ENCODE measurements around the gene PTCH1.

Gene PTCH1

GRCh38 chr9:95449016-95449415 is 67.8 kb downstream of the PTCH1 start:
- peak overlapping the region; percentile 53 for H3K9ac ChIP-seq (ENCODE audit: low read length)
- H3K36me3 ChIP-seq (ENCODE audit: control insufficient read depth, insufficient read depth, low read length), result peaks cover 83% of the 10 kb centered on the region
- H3K27me3 ChIP-seq (ENCODE audit: control insufficient read depth, insufficient read depth, low read length), result no peaks in the 10 kb centered on the region
- no peak overlapping the region for H3K4me3 ChIP-seq (ENCODE audit: low read depth, low read length)
- H3K9me3 ChIP-seq (ENCODE audit: control insufficient read depth, insufficient read depth, low read depth, low read length), result no peaks in the 10 kb centered on the region
- H3K27ac ChIP-seq (ENCODE audit: low read depth, low read length), result peak overlapping the region; percentile 50; the same call in 1 of the 2 replicates
- H3K4me1 ChIP-seq (ENCODE audit: control insufficient read depth, insufficient read depth, low read length), result peaks cover 51% of the 10 kb centered on the region

GRCh38 chr9:95447660-95448420 is 68.9 kb downstream of the PTCH1 start:
- peaks cover 51% of the 10 kb centered on the region for H3K4me1 ChIP-seq (ENCODE audit: control insufficient read depth, insufficient read depth, low read length)
- H3K9me3 ChIP-seq (ENCODE audit: control insufficient read depth, insufficient read depth, low read depth, low read length), result no peaks in the 10 kb centered on the region
- H3K27me3 ChIP-seq (ENCODE audit: control insufficient read depth, insufficient read depth, low read length), result no peaks in the 10 kb centered on the region
- H3K9ac ChIP-seq (ENCODE audit: low read length), result peak overlapping the region; percentile 64
- H3K4me3 ChIP-seq (ENCODE audit: low read depth, low read length), result no peak overlapping the region
- H3K27ac ChIP-seq (ENCODE audit: low read depth, low read length), result peak overlapping the region; percentile 63; the same call in 1 of the 2 replicates
- peaks cover 75% of the 10 kb centered on the region for H3K36me3 ChIP-seq (ENCODE audit: control insufficient read depth, insufficient read depth, low read length)

- no peaks in the 10 kb centered on the region for H3K9me3 ChIP-seq (ENCODE audit: control insufficient read depth, insufficient read depth, low read depth, low read length)
- no peak overlapping the region for H3K4me3 ChIP-seq (ENCODE audit: low read depth, low read length)
- peaks cover 71% of the 10 kb centered on the region for H3K36me3 ChIP-seq (ENCODE audit: control insufficient read depth, insufficient read depth, low read length)
- peak overlapping the region; percentile 63; the same call in 1 of the 2 replicates for H3K27ac ChIP-seq (ENCODE audit: low read depth, low read length)
- peaks cover 48% of the 10 kb centered on the region for H3K4me1 ChIP-seq (ENCODE audit: control insufficient read depth, insufficient read depth, low read length)
- H3K27me3 ChIP-seq (ENCODE audit: control insufficient read depth, insufficient read depth, low read length), result no peaks in the 10 kb centered on the region
- H3K9ac ChIP-seq (ENCODE audit: low read length), result no peak overlapping the region
Observed at GRCh38 chr9:95446984-95447383, 69.8 kb downstream of the PTCH1 start.

- no peaks in the 10 kb centered on the region for H3K27me3 ChIP-seq (ENCODE audit: control insufficient read depth, insufficient read depth, low read length)
- H3K4me1 ChIP-seq (ENCODE audit: control insufficient read depth, insufficient read depth, low read length), result peaks cover 41% of the 10 kb centered on the region
Observed at GRCh38 chr9:95446259-95446658, 70.5 kb downstream of the PTCH1 start.

DNA sequence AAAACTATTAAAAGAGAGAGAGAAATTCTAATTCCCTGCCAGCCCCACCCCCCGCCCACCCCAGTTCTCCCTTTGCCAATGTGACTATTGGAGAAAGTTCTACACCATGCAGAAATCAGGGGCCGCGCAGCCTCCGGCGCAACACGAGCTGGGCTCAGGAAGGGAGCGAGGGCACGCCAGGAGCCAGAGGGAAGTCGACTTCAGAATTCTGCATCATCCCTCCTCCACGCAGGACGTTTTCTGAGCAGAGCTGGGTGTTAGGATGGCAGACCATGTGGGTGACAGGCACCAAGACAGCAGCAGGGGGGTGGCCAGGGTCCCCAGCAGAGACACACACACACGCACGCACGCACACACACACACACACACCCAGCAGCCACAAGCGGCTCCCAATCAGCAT is 72.6 kb downstream of the PTCH1 start:
- Histone ChIP-seq H3K36me3 (ENCODE audit: control insufficient read depth, insufficient read depth, low read length) (peaks cover 47% of the 10 kb centered on the region), H3K27me3 (ENCODE audit: control insufficient read depth, insufficient read depth, low read length) (no peaks in the 10 kb centered on the region), H3K27ac (ENCODE audit: low read depth, low read length) (no peak overlapping the region), H3K9me3 (ENCODE audit: control insufficient read depth, insufficient read depth, low read depth, low read length) (no peaks in the 10 kb centered on the region), H3K4me3 (ENCODE audit: low read depth, low read length) (no peak overlapping the region), H3K9ac (ENCODE audit: low read length) (no peak overlapping the region), H3K4me1 (ENCODE audit: control insufficient read depth, insufficient read depth, low read length) (peaks cover 24% of the 10 kb centered on the region)

More at GRCh38 chr9:95446259-95446658, 70.5 kb downstream of the PTCH1 start:
- Histone ChIP-seq H3K4me3 (ENCODE audit: low read depth, low read length) (no peak overlapping the region), H3K27ac (ENCODE audit: low read depth, low read length) (no peak overlapping the region), H3K9me3 (ENCODE audit: control insufficient read depth, insufficient read depth, low read depth, low read length) (no peaks in the 10 kb centered on the region), H3K9ac (ENCODE audit: low read length) (no peak overlapping the region), H3K36me3 (ENCODE audit: control insufficient read depth, insufficient read depth, low read length) (peaks cover 64% of the 10 kb centered on the region)

- Histone ChIP-seq H3K9ac (ENCODE audit: low read length) (no peak overlapping the region), H3K4me3 (ENCODE audit: low read depth, low read length) (no peak overlapping the region), H3K4me1 (ENCODE audit: control insufficient read depth, insufficient read depth, low read length) (peaks cover 15% of the 10 kb centered on the region), H3K9me3 (ENCODE audit: control insufficient read depth, insufficient read depth, low read depth, low read length) (no peaks in the 10 kb centered on the region), H3K36me3 (ENCODE audit: control insufficient read depth, insufficient read depth, low read length) (peaks cover 42% of the 10 kb centered on the region), H3K27me3 (ENCODE audit: control insufficient read depth, insufficient read depth, low read length) (no peaks in the 10 kb centered on the region), H3K27ac (ENCODE audit: low read depth, low read length) (no peak overlapping the region)
Observed at GRCh38 chr9:95443301-95443700, 73.5 kb downstream of the PTCH1 start.

DNA sequence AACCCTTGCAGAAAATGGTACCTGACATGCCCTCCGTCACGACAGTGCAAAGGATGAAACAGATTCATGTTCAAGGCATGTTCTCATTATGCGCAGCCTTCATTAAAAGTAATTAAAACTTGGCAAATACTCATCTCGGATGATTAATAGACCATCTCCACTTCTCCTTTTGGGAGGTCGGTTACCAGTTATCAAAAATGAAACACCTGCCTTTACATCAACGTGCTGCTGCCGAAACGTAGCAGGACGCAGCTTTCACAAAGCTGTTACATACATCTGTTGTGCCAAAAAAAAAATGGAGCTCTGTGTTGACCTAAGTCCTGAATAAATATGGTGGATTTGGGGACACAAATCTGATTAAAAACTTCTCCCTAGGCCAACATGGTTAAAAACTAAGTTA is 75.7 kb downstream of the PTCH1 start:
- Histone ChIP-seq H3K9ac (ENCODE audit: low read length) (no peak overlapping the region), H3K27ac (ENCODE audit: low read depth, low read length) (no peak overlapping the region), H3K9me3 (ENCODE audit: control insufficient read depth, insufficient read depth, low read depth, low read length) (no peaks in the 10 kb centered on the region), H3K4me3 (ENCODE audit: low read depth, low read length) (no peak overlapping the region), H3K36me3 (ENCODE audit: control insufficient read depth, insufficient read depth, low read length) (peaks cover 26% of the 10 kb centered on the region), H3K27me3 (ENCODE audit: control insufficient read depth, insufficient read depth, low read length) (no peaks in the 10 kb centered on the region), H3K4me1 (ENCODE audit: control insufficient read depth, insufficient read depth, low read length) (peaks cover 4% of the 10 kb centered on the region)

GRCh38 chr9:95440447-95440846 is 76.3 kb downstream of the PTCH1 start:
- H3K9me3 ChIP-seq (ENCODE audit: control insufficient read depth, insufficient read depth, low read depth, low read length), result no peaks in the 10 kb centered on the region
- H3K4me3 ChIP-seq (ENCODE audit: low read depth, low read length), result no peak overlapping the region
- H3K36me3 ChIP-seq (ENCODE audit: control insufficient read depth, insufficient read depth, low read length), result peaks cover 20% of the 10 kb centered on the region
- H3K27ac ChIP-seq (ENCODE audit: low read depth, low read length), result no peak overlapping the region
- no peak overlapping the region for H3K9ac ChIP-seq (ENCODE audit: low read length)
- H3K4me1 ChIP-seq (ENCODE audit: control insufficient read depth, insufficient read depth, low read length), result peaks cover 4% of the 10 kb centered on the region
- no peaks in the 10 kb centered on the region for H3K27me3 ChIP-seq (ENCODE audit: control insufficient read depth, insufficient read depth, low read length)

DNA sequence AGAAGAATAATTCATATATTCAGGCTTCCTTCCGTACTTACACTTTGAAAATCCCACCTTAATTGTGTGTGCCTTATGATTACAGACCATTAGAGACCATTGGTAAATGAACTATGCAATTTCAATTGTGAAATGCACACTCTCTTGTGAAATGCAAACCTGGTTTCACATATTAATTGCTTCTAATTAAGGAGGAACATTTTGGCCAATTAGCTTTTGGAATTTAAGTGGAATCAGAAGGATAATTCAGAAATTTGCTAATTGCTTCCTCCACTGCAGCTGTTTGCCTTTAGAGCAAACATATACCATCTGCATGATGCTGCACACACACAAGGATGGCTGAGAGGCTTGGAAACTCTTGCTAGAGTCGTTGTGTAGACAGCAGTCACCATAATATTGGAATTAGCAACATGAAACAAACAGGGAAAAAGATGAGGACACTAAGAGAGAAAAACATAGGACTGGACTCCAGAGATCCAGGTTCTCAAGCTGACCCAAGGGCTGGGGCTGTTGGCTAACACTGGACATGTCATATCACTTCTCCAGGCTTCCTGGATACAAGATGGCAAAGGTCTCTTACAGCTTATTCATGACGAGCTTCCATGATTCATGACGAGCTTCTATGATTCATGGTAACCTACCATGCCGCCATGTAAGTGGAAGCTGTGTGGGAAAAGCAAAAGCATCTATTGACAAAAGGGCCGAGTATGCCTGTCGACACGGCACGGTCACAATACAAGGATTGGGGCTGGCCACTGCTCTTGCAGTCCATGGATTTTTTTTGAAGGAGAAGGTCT is 78.0 kb downstream of the PTCH1 start:
- Histone ChIP-seq H3K36me3 (ENCODE audit: control insufficient read depth, insufficient read depth, low read length) (0 out of 2 replicates have a peak, but pooled peaks cover 7% of the 10 kb centered on the region), H3K9me3 (ENCODE audit: control insufficient read depth, insufficient read depth, low read depth, low read length) (no peaks in the 10 kb centered on the region), H3K9ac (ENCODE audit: low read length) (no peak overlapping the region), H3K4me1 (ENCODE audit: control insufficient read depth, insufficient read depth, low read length) (peaks cover 17% of the 10 kb centered on the region), H3K4me3 (ENCODE audit: low read depth, low read length) (no peak overlapping the region), H3K27me3 (ENCODE audit: control insufficient read depth, insufficient read depth, low read length) (no peaks in the 10 kb centered on the region), H3K27ac (ENCODE audit: low read depth, low read length) (no peak overlapping the region)

- H3K4me1 ChIP-seq (ENCODE audit: control insufficient read depth, insufficient read depth, low read length), result peaks cover 17% of the 10 kb centered on the region
- no peak overlapping the region for H3K27ac ChIP-seq (ENCODE audit: low read depth, low read length)
- no peak overlapping the region for H3K4me3 ChIP-seq (ENCODE audit: low read depth, low read length)
Observed at GRCh38 chr9:95437559-95437958, 79.2 kb downstream of the PTCH1 start.

DNA sequence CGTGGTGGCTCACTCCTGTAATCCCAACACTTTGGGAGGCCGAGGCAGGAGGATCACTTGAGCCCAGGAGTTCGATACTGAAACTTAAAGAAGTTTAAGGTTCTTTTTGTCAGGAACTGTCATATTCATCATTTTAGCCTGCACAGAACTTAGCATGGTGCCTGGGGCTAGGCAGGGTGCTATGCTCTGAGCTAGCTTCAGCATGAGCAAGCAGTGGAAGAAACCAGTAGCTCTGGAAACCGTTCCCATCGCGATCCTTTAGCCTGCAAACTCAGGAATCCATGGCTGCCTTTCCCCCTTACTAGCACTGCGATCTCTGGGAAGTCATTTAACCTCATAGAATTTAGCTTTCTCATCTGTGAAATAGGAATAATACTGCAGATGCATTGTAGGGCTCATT is 80.4 kb downstream of the PTCH1 start:
- Histone ChIP-seq H3K4me1 (ENCODE audit: control insufficient read depth, insufficient read depth, low read length) (peaks cover 17% of the 10 kb centered on the region), H3K9ac (ENCODE audit: low read length) (no peak overlapping the region), H3K27me3 (ENCODE audit: control insufficient read depth, insufficient read depth, low read length) (no peaks in the 10 kb centered on the region), H3K9me3 (ENCODE audit: control insufficient read depth, insufficient read depth, low read depth, low read length) (no peaks in the 10 kb centered on the region; the same call in 1 of the 2 replicates), H3K27ac (ENCODE audit: low read depth, low read length) (no peak overlapping the region), H3K4me3 (ENCODE audit: low read depth, low read length) (no peak overlapping the region), H3K36me3 (ENCODE audit: control insufficient read depth, insufficient read depth, low read length) (no peaks in the 10 kb centered on the region)

More at GRCh38 chr9:95437559-95437958, 79.2 kb downstream of the PTCH1 start:
- 0 out of 2 replicates have a peak, but pooled peaks cover 1% of the 10 kb centered on the region for H3K36me3 ChIP-seq (ENCODE audit: control insufficient read depth, insufficient read depth, low read length)
- no peaks in the 10 kb centered on the region for H3K27me3 ChIP-seq (ENCODE audit: control insufficient read depth, insufficient read depth, low read length)
- no peaks in the 10 kb centered on the region; the same call in 1 of the 2 replicates for H3K9me3 ChIP-seq (ENCODE audit: control insufficient read depth, insufficient read depth, low read depth, low read length)
- H3K9ac ChIP-seq (ENCODE audit: low read length), result no peak overlapping the region

Data from HUES6 (cell line).